Hindlimb muscle (tissue), 1 donor: Measurements from ENCODE around the gene AGL. TPM values are rescaled to one million over a fixed set of nuclear protein-coding genes. Genes with fewer than 3 reads are reported as not detected.
"Not testable (repeated sequence)": the region's sequence is repeated elsewhere in the genome, so short reads cannot be mapped to it uniquely, and the experiment has no call there.

ENCODE experiments used
- DNase-seq: peaks from one replicate; pipeline ENCODE4 v3.0.0-alpha.2; 2013
- polyA plus RNA-seq: library from polyadenylated mRNA; unstranded; fragments of 120-200 nt; gene quantifications from one replicate; pipeline ENCODE4 v1.2.1, GENCODE V29; 2013; ENCODE audit not compliant: insufficient read length

AGL gene
- polyA plus RNA-seq, 1 donor = 223 TPM

DNA sequence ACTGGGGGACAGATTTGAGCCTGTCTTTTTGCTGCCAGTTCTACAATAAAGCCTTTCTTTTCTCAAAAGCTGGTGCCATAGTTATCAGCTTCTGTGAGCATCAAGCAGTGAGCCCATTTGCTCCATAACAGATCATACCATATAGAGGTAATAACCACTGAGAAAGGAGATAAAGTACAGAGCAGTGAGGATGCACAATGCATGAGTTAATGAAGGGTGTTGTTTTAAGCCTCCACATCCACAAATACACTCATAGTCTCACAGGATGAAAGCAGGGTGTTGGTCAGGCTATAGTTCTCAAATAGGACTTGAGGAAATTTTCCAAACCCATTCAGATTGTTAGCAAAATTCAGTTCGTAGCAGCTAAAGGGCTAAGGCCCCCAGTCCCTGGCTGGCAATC lies 94.0 kb downstream of the AGL start:
- no peak for DNase-seq

DNA sequence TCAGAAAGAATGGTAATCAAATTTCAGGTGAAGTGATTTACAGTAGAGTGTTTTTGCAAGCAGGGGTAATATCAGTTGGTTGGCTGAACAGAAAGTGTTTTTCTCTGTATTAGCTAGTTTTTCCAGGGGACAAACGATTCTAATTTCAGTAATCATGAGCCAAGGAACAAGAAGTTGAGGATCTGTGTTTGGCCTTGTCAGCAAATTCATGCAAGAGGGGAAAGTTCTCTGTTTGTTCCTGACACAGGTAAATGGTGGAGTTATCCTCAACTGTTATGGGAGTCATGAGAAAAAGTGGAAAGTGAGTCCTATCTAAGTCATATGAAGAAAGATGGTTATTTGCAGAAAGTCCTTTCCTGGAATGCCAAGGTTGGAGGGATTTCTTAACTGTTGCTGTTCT lies 95.0 kb downstream of the AGL start:
- DNase-seq = no peak

DNA sequence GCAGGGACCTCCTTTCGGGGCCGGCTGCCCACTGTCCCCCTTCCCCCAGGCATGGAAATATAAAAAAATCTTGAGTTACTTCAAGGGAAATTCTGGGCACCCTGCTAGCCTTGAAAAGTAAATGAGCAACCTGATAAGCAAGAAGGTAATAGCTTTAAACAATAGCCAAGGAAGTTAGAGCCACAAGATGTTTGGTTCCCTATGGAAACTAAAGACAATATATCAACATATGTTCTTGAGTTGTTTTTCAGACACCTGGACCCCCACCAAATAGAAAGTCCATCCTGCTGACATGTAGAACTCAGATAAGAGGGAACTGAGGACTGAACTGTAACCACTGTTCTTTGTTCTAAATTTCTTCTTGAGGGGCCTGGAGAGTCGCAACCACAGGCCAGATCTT lies 100.3 kb downstream of the AGL start:
- DNase-seq = no peak

DNA sequence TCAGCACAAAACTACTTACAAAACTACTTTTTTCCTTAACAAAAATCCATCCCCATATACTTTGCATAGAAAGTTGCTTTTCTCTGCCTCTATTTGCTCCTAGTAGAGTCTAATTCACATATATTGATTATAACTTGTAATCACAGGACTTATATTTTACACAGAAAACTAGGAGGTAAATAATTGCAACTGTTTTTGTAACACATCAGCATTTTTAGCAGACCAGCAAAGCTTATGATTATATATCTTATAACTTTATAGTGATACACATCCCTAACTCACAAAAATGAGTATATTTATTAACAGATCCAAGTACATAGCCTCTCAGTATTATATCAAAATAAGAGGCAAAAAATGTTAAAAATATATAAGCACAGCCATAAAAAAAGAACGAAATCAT lies 102.4 kb downstream of the AGL start:
- DNase-seq = no peak

DNA sequence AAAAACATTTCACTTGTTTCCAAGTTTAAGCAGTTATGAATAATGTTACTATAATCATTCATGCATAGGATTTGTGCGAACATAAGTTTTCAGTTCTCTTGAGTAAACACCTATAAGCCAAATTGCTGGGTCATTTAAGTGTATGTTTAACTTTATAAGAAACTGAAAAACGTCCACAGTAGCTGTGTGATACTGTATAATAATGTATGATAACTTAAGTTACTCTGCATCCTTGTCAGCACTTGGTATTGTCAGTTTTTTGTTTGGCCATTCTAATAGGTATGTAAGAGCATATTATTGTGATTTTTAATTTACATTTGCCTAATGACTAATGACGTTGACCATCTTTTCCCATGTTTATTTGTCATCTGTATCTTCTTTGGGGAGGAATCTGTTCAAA lies 105.2 kb downstream of the AGL start:
- DNase-seq = no peak

DNA sequence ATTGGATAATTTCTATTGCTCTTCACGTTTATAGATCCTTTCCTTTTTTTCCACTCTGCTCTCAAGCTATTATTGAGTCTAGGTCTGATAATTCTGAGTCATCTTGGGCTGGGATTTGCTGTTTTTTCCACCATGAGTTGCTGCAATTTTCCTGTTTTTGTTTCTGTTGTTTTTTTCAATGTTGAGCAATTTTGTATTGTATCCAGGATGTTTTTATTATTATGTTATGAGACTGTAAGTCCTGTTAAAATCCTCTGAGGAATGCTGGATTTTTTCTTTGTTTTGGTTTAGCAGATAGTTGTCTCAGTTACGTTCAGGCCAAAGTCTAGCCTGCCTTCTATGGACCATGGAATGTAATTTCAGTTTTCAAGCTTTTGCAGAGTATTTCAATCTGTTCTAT lies 106.6 kb downstream of the AGL start:
- peak; percentile 41 for DNase-seq

DNA sequence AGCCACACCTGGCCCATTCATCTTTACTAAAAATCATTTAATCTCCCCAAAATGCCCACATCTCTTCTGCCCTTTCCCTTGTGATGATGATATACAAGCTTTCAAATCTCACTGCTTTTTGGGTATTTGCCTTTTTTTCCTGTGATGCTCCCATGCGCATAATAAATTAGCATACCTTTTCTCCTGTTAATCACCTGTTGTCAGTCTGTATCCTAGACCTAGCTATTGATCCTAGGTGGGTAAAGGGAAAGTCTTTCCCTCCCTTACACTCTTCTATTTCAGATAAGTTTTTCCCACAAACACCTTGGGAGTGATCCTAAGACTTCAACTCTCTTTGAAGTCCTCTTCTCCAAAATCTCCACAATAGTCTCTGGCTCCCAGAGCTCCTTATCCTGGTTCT lies 107.7 kb downstream of the AGL start:
- no peak for DNase-seq

DNA sequence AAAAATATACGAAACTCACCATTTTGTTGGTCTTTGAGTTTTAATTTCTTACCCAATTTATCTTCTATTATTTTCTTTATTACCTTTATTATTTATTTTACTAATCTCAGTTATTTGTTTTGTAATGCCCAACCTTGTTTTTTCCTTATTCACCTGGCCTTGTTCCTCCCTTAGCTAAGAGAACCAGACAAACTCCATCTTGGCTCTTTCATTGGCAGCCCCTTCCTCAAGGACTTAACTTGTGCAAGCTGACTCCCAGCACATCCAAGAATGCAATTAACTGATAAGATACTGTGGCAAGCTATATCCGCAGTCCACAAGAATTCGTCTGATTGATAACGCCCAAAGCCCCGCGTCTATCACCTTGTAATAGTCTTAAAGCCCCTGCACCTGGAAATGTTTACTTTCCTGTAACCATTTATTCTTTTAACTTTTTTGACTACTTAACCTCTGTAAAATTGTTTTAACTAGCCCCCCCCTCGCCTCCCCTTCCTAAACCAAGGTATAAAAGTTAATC lies 109.1 kb downstream of the AGL start:
- not testable (repeated sequence) for DNase-seq

DNA sequence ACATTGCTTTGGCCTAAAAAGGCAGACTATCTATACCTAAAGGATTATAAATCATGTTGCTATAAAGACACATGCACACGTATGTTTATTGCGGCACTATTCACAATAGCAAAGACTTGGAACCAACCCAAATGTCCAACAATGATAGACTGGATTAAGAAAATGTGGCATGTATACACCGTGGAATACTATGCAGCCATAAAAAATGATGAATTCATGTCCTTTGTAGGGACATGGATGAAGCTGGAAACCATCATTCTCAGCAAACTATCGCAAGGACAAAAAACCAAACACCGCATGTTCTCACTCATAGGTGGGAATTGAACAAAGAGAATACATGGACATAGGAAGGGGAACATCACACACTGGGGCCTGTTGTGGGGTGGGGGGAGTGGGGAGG lies 110.1 kb downstream of the AGL start:
- not testable (repeated sequence) for DNase-seq

DNA sequence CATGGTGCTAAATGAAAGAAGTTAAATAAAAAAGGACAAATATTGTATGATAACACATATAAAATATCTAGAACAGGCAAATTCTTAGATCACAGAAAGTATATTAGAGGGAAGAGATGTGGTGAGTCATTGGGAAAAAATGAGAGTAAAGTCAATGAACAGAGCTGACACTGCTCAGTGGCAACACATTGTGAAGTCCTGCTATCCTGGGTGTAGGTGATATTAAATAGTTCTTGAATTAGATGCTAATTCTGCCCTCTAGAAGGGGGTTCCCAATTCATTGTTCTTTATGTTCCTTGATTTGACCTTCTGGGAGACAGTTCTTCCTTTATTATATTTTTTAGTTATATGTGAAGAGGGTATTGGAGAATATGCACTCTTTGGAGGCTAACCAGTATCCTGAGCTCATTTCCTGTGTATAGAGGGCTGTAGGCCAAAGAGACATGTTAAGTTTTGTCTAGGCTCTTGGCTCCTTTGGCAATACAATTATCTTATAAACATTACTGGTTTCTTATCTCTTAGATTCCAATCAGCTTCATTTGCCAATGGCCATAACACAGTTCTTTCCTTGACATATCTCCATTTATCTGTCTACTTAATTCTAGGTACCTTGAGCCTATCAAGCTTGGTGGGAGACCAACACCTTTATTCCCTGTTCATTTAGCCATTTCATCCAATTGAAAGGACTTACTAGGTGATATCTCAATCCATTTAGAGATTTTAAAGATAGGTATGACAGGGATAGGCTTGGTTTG lies 113.1 kb downstream of the AGL start:
- DNase-seq = no peak

DNA sequence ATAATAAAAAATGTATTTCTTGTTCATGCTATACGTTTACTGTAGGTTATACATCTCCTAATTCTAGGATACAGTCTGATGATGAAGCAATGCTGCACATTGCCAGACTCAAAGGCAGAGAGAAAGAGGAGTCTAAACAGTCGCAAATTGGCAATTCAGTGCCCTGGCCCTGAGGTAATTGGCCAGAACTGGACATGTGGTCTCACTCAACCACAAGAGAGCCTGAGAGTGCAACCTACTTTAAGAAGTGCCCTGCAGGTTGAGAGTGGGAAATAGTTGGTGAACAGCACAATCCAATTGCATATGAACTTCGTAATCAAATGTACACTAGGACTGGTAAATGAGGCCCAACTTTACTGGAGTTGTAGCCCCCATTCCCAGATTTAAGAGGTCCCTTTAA lies 114.6 kb downstream of the AGL start:
- no peak for DNase-seq

DNA sequence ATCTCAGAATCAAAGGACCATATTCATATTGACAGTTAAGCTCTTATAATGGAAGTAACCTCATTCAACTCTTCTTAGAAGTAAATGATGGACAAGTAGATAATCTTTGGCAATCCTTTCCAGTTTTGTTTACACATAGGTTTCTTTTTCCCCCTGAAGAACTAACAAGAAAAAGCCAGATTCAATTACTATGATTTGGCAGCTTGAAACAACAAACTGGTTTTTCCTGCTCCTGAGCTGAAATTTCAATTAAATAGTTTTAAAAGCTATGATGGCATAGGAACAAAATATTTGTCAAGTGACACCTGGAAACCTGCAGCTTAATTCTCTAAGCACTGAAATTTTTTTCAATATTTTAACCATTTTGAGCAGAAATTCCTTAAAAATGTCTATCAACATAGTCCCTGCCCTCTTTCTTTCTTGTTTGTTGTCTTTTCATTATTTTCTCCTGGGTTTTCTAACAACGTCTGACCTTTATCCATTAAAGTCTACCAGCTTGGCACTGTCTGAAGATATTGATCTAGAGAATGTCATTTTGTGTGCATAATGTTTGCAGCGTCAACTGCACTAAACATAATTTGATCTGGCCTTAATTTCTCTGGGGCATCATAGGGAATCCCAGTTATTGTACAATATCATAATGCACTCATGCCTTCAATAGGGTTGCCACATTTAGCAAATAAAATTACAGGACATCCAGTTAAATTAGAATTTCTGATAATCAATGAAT lies 115.7 kb downstream of the AGL start:
- no peak for DNase-seq

DNA sequence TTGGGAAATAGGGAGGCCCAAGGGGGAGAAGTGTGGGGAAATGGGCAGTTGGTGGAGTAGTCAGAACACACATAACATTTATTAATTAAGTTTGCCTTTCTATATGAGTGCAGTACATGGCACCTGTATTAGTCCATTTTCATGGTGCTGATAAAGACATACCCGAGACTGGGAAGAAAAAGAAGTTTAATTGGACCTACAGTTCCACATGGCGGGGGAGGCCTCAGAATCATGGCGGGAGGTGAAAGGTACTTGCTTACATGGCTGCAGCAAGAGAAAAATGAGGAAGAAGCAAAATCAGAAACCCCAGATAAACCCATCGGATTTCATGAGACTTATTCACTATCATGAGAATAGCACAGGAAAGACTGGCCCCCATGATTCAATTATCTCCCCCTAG lies 118.1 kb downstream of the AGL start:
- DNase-seq = no peak

DNA sequence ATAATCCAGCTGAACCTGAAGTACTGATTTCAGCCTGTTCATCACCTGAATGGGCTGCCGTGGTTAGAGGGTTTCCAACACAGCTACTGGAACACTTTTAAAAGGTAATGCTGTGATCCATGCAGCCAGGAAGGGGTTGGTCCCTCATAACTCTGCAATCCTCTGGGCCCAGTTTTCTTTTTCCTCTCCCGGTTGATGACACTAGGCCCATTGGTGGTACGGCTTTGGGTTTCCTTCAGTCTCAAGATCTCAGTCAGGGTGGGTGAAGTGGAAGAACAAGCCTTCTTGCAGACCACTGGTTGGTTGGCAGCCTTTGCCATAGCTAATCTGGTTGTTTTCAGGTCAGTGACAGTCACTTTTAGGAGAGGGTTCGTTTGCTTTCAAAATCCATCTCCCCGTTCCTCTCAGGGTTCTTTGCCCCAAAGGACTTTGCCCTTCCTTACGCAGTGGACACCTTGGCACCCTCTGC lies 119.1 kb downstream of the AGL start:
- DNase-seq = no peak

DNA sequence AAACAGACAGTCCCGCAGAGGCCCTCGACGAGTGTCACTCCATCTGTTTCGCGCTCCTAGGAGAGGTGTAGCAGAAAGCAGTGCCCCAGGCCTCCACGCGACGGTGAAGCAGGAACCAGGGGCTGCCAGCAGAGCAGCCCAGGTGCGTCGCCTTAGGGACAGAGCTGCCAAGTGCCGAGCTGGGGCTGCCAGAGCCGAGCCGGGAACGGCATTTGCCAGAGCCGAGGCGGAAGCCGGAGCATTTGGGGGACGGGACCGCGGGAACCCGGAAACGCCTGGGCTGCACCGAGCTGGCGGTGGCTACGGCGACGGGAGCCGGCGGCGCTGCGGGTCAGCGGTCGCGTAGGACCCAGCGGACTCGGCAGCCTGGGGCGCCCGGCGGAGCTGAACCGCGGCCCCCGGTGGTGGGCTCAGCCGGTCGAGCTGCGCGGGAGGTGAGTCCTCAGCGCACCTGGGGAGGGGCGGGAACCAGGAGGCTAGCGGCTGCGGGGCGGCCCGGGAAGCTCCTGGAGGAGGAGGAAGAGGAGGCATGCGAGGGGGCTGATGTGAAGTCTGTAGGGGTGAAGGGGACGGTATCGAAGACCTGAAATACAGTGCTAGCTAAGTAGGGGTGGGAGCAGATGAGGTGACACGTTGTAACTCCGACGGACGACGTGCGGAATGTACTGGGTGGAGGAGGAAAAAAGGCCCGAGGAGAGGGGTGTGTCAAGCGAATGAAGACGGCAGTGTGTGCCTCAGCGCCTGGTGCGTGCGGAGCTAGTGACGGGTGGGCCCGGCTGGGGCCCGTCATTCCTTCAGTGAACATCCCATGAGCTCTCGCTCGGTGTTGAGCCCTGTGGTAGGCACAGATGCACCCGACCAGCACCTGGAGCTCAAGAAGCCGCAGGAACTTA lies 119.8 kb downstream of the AGL start, which contains the start of gene SLC35A3:
TSS of gene SLC35A3 (plus strand) at position 268 of the 893 bp plus-strand sequence. CDS start 23,559 bp downstream, outside the sequence.
- DNase-seq = peak; percentile 81

DNA sequence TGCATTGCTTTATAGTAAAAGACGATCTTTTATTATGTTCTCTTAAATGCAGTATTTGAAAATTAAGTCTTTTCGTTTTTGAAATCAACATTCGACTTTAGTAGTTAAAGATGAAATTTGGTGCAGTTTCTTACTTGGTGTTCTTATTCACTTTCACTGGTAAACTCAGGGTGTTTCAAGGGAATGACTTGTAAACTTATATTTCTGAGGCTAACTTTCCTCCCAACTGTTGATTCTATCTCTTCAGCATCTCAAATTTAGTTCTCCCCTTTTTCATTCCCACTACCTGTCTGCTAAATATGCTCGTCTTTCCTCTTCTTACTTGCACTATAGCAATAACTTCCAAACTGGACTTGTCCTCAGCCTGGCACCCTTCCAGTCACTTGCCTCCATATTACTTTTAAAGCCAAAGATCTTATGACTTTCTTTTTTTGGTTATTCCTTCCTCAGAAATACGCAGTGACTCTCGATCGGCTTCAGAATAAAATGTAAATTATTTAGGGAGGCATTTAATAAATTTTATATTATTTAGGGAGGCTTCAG lies 120.6 kb downstream of the AGL start:
- no peak for DNase-seq

DNA sequence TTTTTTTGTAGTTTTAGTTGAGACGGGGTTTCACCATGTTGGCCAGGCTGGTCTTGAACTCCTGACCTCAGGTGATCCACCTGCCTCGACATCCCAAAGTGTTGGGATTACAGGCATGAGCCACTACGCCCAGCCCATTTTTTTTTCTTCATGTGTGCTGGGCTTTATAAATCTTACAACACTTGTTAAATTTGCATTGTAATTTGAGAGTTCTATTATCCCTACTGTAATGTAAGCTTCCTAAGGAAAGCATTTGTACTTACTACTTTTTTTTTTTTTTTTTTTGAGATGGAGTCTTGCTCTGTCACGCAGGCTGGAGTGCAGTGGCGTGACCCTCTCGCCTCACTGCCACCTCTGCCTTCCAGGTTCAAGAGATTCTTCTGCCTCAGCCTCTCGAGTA lies 121.9 kb downstream of the AGL start:
- not testable (repeated sequence) for DNase-seq

Other genes starting within 250 kb of the AGL start
- 106 TPM for gene PALMD, start 204.2 kb upstream of the AGL start, polyA plus RNA-seq
- 2.8 TPM for gene FRRS1, start 83.7 kb upstream of the AGL start, polyA plus RNA-seq
- 11.7 TPM for gene SLC35A3, start 119.6 kb downstream of the AGL start, polyA plus RNA-seq